HG03060 (cell line): Measurements from ENCODE around the gene PDE7B.
"Not testable (repeated sequence)": the region's sequence is repeated elsewhere in the genome, so short reads cannot be mapped to it uniquely, and the experiment has no call there.

Experiments used
- ATAC-seq: cut with Tn5 transposase; IDR thresholded peaks from one replicate; pipeline ENCODE4 v1.9.1; 2021; ENCODE audit warnings: low read depth, moderate number of reproducible peaks; ENCODE audit not compliant: unreplicated experiment

The PDE7B gene

GRCh38 chr6:136212608-136213007 lies 361.1 kb downstream of the PDE7B start:
- ATAC-seq, result no peak

- ATAC-seq, result no peak
These were observed 361.6 kb downstream of the PDE7B start for GRCh38 chr6:136213012-136213539.

- ATAC-seq, result no peak
These were observed 362.4 kb downstream of the PDE7B start for GRCh38 chr6:136213853-136214252.

GRCh38 chr6:136216503-136217401 lies 365.3 kb downstream of the PDE7B start:
- ATAC-seq, result no peak

GRCh38 chr6:136224974-136225373 lies 373.5 kb downstream of the PDE7B start:
- ATAC-seq, result not testable (repeated sequence)

GRCh38 chr6:136225496-136225895 lies 374.0 kb downstream of the PDE7B start:
- no peak for ATAC-seq

GRCh38 chr6:136226027-136226673 lies 374.6 kb downstream of the PDE7B start:
- ATAC-seq, result peak; percentile 75

GRCh38 chr6:136226674-136227377 lies 375.3 kb downstream of the PDE7B start:
- ATAC-seq, result no peak

GRCh38 chr6:136228814-136229213 lies 377.3 kb downstream of the PDE7B start:
- ATAC-seq, result no peak

GRCh38 chr6:136230219-136230853 lies 378.8 kb downstream of the PDE7B start:
- no peak for ATAC-seq

GRCh38 chr6:136232701-136233100 lies 381.2 kb downstream of the PDE7B start:
- ATAC-seq, result no peak

- no peak for ATAC-seq
These were observed 383.7 kb downstream of the PDE7B start for GRCh38 chr6:136235233-136235564.

- no peak for ATAC-seq
These were observed 385.2 kb downstream of the PDE7B start for GRCh38 chr6:136236466-136237293.

GRCh38 chr6:136244061-136244616 lies 392.6 kb downstream of the PDE7B start:
- no peak for ATAC-seq
